GM21737 (cell line): Measurements from ENCODE around the gene TP53I13.
A peak's percentile ranks its signal among the peaks of the same experiment; 100 is the strongest.

Experiments
- ATAC-seq: cut with Tn5 transposase; IDR thresholded peaks from one replicate; pipeline ENCODE4 v1.9.1; 2021; ENCODE audit warnings: mild to moderate bottlenecking, moderate library complexity; ENCODE audit not compliant: unreplicated experiment

TP53I13 gene

DNA sequence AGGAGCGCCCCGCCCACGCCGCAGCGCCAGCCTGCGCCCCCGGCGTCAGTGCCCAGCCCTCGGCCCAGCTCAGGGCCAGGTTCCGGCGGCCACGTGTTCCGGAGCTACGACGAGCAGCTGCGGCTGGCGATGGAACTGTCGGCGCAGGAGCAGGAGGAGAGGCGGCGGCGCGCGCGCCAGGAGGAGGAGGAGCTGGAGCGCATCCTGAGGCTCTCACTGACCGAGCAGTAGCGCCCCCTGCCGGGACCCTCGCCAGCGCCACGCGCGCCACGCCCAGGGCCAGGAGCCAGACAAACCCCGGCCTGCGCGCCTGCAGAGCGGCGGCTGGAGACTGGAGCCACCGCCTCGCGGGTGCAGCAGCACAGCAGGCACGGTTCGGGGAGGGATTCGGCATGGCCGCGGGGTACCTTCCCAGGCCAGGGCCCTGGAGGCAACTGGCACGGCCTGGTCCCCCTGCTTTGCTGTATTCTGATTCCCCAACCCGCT, 44.9 kb downstream of the TP53I13 start:
- ATAC-seq, result peak; percentile 42

GRCh38 chr17:29613856-29614255, 45.4 kb downstream of the TP53I13 start:
- no peak for ATAC-seq

DNA sequence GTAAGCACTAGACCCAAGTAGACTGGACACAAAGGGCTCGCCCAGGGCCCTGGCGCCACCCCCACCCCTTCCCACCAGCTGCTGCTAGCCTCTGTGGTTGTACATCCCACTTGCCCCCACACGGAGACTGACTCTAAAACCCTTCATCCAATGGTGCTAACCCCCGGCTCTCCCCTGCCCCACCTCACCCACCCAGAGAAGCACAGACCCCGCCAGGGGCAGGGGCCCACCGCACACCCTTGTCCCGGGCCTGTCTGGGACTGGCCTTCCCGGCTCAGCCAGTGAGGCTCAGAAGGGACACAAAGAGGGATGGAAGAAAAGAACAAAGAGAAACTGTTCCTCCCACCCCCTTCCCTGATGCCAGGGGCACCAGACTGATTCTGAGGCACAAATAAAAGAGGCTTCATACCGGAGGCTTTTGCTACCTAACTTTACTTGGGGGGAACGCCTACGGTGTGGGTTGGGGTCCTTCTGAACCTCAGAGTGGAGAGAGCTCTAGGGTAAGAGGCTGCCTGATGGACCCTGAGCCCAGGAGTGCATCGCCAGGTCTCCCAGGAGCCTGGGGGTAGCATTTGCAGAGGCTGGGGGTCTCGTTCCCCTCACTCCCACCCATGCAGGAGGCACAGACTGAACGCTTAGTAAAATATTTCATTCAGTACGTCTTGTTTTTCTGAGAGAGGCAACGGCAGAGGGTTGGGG, 46.0 kb downstream of the TP53I13 start:
- ATAC-seq, result no peak

GRCh38 chr17:29615048-29615385, 46.5 kb downstream of the TP53I13 start:
- no peak for ATAC-seq

DNA sequence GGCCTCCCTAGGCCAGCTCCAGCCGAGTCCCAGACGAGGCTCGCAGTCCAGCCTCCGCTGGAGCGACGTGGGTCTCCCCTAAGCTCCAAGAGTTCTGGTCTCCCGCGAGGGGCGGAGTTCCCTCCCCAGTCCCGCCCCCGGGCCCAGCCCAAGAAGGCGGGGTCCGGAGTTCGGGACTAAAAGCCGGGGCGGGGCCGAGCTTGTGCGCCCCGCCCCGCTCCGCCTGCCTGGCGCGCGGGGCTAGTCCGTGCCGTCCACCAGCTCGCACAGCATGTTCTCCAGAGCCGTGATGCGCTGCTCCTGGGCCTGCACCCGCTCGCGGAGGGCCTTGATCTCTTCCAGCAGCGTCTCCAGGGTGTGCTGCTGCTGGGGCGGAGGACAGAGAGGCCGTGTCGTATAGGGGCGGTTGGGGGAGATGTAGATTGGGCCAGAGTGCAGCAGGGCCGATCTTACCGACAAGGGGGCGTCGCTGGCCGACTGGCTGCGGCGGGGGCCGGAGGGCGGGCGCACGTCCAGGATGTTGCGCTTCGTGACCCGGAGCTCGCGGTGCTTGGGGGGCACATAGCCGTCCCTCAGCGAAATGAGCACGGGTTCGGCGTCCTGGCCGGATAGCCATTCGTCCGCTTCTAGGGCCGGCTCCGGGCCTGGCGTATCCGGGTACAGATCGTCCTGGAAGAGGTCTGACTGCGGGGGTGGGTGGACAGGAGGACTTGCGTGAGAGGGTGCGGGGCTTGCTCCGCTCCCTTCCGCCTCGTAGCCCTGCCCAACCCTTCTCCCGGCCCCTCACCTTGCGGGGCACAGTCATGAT, 47.2 kb downstream of the TP53I13 start:
- ATAC-seq, result peak; percentile 49

DNA sequence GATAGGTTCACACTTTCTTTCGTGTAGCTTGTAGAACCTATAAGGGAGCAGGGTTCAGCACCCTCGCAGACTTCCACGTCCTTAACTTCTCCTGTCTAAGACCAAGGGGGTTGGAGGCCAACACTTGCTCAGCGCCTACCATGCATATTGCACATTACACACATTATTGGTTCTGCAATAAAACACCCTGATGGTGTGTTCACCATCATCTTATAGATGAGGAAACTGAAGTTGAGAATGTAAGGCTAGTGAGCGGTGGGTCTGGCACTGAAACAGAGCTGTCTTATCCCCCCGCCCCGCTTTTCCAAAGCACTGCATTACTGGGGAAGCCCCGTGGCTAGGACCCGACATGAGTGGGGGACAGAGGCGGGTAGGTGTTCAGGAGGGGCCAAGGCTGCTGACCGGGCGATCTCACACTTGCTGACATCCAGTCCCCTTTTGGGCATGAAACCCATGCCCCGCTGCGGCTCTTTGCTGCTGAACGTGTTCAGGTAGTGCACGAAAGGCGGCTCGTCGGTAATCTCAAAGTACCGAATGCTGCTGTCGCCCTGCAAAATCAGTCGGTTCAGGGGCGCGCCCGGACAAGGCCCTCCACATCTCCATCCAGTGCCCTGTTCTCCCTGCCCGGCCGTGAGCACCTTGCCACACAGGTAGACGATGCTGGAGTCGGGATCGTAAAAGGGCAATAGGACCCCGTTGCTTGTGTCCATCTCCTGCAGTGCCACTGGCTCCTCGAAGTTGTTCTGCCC, 48.0 kb downstream of the TP53I13 start:
- no peak for ATAC-seq

- ATAC-seq, result peak; percentile 45
Measured at GRCh38 chr17:29617125-29617480, 48.6 kb downstream of the TP53I13 start.

DNA sequence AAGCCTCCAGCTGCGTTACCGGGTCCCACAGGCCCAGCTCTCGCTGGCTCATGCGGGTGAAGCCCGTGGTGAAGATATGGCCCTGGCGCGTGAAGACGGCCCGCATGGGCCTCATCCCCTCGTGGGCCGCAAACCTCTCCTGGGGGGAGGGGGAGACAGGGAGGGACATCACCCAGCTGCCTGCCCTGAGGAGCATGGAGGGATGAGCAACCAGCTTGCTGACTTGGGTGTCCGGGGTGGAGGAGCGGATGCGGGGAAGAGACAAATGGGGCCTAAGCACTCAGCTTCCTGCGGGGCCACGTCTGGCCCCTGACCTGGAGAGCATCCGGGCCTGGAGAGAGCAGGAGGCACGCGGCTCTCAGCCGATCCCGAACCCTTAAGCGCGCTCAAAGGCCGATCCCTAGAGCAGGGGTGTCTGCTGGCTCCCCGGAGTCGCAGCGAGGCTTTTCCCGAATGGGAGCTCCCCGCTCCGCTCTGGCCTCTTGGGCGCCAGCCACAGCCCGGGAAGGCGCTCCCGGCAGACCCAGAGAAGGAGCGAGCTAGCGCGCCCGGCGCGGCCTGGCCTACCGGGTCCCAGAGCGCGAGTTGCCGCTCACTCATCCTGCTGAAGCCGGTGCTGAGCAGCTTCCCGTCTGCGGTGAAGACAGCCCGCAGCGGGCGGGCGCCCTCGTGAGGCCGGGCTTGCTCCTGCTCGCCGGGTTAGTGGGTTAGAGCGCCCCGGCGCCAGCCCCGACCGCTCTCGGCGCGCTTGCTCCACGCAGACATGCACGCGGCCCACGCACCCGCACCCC, 49.2 kb downstream of the TP53I13 start:
- no peak for ATAC-seq

DNA sequence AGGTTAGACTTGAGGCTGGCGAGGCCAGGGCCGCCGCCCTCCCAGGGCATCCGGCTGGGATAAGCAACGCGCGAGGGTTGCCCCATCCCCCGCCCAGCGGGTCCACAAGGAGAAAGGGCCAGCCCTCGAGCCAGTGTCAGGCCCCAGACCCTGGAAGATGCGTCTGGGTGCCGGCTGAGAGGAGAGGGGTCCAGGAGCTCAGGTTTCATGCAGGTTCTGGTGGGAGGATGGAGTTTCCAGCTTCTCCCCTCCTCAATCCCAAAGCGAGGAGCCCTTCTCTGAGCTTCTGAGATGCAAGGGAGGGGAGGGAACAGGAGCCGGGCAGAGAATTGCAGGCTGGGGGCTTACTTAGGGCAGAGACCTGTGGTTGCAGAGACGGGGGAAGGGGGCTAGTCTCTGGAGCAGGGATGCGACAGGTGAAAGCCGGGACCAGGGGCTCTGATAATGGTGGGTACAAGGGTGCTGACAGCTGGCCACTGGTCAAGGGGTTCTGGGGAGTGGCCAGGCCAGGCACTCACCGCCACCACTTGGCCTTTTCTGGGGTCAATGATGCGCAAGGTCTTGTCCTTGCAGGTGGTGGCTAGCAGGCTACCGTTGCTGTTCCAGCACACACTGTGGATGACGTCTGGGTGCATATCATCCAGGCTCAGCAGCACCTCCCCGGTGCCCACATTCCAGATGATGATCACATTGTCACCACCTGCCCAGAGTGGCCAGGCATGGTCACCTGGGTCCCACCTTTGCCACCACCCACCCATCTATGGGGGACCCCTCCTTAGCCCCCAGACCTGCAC, 50.0 kb downstream of the TP53I13 start:
- ATAC-seq, result no peak

GRCh38 chr17:29619251-29619650, 50.8 kb downstream of the TP53I13 start:
- ATAC-seq, result no peak

DNA sequence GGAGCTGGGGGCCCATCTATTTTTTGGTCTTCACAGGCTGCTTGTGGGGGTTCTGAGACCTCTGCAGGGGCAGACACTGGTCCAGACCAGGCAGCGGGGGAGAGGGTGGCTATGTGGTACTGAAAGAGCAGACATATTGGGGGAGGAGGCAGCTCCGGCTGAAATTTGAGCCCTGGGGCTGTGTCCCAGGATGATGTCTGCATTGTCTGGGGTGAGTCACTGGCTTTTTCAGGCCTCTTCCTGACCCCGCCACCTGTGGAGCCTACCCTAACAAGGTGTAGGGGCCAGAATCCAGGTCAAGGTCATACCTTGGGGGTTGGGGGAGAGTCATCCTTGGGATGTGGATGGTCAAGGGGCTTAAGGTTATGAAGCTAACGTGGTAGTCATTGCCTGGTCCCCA, 51.8 kb downstream of the TP53I13 start:
- no peak for ATAC-seq

DNA sequence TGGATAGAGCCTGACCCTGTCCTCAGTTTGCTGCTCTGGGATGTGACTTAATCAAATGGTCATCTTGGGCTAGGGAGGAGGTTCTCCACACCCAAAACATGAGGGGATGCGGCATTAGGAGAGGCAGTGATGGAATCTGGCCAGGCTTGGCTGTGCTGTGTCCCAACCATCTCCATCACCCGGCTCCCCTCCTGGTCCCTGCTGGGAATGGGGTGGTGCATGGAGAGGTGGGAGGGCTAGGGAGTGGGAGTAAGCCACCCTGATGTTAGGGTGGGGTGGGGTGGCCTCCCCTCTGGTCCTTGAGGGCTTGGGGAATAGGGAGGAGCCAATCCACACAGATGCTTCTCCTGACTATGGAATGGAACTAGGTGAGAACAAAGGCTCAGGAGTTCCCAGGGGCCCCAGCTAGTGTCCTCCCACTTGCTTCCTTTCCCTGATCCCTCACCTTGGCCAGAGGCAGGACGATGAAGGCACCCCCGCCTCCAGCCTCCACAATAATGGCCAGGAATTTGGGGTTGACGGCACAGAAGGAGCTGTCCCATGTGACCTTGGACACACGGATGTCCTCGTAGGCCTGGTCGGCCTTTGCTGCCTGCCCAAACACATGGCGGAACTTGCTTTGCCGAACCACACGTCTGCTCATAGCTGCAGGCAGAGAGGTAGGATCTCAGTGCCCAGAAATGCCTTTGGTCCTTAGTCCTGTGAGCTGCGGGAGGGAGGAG, 52.4 kb downstream of the TP53I13 start:
- no peak for ATAC-seq

- ATAC-seq, result no peak
Measured at GRCh38 chr17:29621751-29622194, 53.3 kb downstream of the TP53I13 start.
